GM21447 (cell line): ENCODE results near the gene GALNT12.

Experiments
- ATAC-seq: cut with Tn5 transposase; IDR thresholded peaks from one replicate; pipeline ENCODE4 v1.9.1; 2021; ENCODE audit not compliant: unreplicated experiment

Gene GALNT12, protein sequence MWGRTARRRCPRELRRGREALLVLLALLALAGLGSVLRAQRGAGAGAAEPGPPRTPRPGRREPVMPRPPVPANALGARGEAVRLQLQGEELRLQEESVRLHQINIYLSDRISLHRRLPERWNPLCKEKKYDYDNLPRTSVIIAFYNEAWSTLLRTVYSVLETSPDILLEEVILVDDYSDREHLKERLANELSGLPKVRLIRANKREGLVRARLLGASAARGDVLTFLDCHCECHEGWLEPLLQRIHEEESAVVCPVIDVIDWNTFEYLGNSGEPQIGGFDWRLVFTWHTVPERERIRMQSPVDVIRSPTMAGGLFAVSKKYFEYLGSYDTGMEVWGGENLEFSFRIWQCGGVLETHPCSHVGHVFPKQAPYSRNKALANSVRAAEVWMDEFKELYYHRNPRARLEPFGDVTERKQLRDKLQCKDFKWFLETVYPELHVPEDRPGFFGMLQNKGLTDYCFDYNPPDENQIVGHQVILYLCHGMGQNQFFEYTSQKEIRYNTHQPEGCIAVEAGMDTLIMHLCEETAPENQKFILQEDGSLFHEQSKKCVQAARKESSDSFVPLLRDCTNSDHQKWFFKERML

DNA sequence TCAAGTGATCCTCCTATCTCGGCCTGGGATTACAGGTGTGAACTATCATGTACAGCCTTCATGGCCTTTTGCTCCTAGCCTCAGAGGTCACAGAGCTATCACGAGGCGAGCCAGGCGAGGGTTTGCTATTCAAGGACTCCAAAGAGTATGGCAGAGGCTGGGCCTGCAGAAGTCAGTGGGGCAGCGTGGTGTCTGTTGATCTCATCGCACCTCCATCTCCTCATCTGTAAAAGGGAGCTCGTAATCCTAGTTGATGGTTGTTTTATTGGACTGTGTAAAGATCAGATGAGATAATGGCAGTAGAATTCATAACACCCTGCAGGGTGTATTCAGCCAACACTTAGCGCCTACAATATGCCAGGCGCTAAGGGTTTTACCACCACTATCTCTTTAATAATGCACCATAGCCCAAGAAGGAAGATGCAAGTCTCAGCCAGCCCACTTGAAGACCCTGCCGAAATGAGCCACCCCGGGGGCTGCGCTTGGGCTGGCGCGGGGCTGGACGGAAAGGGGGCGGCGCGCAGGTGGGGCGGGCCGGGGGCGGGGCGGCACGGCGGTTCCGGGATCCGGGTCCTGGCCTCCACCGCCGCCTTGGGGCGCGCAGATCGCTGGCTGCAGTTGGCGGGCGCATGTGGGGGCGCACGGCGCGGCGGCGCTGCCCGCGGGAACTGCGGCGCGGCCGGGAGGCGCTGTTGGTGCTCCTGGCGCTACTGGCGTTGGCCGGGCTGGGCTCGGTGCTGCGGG, at the start of gene GALNT12:
Gene GALNT12, plus strand, starts transcription at position 601 of the 744 bp plus-strand sequence. Its CDS starts 29 bp downstream, at position 630.
- no peak for ATAC-seq

DNA sequence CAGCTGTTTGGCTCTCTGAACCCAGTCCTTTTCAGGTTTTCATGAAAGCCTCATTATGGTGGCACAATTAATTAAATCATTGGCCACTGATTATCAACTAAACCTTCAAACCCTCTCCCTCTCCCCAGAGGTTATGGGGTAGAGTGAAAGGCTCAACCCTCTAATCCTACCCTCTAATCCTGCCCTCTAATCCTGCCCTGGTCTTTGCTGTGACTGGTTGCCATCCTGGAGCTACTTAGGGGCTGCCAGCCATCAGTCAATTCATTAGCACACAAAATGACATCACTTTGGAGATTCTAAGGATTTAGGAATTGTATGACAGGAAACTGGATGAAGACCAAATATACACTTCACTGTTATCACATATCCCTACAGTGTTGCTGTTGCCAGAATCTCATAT, 47.2 kb upstream of the GALNT12 start:
- no peak for ATAC-seq

DNA sequence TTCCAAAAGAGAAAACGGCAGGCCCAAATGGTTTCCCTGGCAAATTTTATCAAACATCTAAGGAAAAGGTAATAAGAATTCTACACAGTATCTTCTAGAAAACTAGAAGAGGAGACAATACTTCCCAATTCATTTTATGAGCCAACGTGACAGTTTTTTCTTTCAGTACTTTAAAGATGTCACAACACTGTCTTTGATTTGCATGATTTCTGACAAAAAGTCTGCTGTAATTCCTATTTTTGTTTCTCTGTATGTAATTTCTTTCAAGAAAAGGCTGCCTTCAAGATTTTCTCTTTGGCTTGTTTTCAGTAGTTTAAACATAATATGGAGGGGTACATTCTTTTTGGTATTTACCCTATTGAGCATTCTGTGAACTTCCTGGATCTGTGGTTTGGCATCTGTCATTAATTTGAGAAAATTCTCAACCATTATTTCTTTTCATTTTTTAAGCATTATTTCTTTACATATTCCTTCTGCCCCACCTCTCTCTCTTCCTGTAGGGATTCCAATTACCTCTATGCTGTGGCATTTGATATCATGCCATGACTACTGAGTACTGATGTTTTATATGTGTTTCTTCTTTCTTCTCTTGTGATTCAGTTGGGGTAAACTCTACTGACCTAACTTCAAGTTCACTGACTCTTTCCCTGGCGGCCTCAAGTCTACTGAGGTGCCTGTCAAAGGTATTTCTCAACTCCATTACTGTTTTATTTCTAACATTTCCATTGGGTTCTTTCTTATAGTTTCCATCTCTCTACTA, 43.3 kb upstream of the GALNT12 start:
- ATAC-seq, result no peak

DNA sequence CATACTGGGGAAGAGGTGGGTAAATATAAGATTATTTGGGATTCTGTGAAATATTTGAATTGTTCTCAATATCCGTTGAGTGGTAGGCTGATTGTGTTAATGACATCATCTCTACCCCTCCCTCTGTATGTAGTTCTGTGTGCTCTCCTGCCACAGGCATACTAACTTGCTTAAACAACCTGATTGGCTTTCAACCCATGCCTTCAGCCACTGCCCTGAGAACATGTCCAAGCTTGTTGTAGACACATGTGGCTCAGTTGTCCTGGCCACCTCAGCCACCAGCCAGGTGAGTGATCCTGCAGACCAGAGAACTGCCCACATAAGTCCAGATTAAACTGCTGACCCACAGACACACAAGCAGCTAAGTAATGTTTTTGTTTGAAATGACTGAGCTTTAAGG, 42.2 kb upstream of the GALNT12 start:
- ATAC-seq, result no peak

DNA sequence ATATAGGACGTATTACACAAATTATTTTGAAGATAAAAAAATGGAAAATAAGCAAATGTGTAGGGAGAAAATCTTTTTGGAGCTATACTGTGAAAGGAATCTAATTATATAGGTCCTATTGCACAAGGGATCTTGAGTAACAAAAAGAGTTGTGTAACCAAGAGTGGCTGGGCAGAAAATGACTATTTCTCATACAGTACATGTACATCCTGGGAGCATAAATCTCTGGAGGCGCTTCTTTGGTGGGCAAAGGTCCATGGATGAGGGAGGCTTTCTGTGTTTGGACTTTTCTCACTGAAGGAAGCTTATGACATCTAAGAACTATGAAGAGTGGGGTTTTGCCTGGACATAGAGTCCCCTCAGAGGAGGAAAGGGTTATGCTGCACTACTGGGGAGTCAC, 40.9 kb upstream of the GALNT12 start:
- no peak for ATAC-seq

DNA sequence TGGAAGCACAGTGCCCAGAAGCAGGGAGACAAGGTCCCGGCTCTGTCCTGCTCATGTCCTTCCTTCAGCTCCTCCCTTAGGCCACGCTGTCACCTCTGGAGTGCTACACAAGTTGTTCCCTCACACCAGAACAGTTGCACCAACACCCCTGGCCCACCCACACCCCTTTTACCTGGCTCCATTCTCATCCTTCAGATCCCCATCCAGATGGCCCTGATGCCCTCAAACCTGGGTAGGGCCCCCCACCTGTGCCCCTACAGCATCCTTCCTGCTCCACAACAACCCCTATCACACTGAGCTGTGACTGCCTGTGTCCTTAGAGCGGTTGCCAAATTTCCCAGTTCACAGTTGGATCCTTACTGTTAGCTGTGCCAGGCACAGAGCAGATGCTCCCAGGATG, 40.3 kb upstream of the GALNT12 start:
- no peak for ATAC-seq

DNA sequence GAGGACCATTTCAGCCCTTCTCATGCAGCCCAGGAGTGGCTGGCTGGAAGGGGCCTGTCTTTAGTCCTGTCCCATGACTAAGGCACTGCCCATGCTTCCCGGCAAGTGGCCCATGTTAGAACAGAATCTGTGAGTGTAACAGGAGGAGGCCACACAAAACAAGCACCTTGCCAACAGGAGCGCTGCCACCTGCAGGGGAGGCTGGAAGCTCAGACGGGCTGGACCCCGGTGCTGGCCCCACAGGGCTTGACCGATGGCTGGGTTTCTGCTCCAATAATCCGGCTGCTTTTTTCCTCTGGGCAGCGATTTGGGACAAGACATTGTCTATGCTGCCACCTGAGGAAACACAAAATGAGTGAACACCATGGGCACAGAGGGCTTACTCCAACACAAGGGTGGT, 39.6 kb upstream of the GALNT12 start:
- ATAC-seq, result no peak

DNA sequence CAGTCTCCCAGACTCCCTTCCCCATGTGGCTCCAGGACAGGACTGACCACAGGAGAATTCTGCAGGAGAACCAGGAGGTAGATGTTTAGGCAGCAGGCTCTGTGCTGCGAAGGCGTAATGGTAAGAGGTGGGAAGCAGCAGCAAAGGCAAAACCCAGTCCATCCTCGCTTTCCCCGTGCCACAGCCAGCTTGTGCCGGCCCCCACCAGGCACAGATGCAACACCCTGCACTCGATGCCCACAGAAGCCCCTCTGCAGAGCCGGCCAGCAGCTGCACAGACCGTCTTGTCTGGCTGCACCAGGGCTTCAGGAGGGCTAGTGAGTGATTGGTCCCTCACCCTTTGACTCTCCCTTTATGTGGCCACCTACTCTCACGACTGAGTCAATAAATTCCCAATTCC, 39.1 kb upstream of the GALNT12 start:
- ATAC-seq, result no peak

DNA sequence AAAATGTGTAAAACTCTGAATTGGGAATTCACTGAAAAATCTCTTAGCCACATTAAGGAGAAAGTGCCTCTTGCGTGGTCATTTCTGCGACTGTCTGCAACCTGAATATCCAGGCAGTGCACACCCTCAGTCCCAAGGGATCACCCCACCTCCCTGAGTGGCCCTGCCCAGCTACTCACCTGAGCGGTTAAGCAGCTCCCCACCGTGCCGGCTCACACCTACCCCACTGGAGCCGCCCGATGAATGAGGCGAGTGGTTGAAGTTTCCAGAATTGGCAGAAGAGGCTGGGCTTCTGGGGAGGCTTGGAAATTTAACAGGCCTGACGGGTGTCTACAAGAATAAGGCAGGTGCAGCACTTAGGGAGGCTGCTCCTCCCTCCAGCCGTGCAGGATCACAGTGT, 36.8 kb upstream of the GALNT12 start:
- ATAC-seq, result no peak

DNA sequence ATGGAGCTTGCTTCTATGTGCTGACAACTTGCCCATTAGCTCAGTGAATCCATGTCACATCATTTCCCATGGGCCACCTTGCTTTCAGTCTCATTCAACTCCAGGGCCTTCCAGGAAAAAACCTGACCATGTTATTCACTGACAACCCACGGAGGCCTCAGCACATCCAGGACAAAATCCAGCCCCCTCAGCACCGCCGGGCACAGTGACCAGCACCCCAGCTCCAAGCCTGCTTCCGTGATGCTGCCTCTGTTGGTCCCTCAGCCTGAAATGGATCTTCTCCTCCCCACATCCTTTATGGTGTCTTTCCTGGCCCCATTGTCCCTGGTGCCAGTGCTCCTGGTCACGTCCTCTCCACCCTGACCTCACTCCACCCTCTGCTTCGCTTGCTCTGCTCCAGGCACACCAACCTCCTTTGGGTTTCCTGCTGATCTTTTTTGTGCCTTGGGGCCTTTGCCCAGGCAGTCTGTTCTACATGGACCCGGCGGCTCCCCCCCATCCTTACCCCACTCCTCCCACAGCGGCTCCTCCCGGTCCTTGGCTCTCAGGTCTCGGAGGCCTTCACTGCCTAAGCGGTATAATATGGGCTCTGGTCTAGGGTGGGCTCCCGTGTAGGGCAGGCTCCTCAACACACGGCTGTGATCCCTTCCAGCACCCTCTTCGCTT, 36.1 kb upstream of the GALNT12 start:
- ATAC-seq, result no peak

DNA sequence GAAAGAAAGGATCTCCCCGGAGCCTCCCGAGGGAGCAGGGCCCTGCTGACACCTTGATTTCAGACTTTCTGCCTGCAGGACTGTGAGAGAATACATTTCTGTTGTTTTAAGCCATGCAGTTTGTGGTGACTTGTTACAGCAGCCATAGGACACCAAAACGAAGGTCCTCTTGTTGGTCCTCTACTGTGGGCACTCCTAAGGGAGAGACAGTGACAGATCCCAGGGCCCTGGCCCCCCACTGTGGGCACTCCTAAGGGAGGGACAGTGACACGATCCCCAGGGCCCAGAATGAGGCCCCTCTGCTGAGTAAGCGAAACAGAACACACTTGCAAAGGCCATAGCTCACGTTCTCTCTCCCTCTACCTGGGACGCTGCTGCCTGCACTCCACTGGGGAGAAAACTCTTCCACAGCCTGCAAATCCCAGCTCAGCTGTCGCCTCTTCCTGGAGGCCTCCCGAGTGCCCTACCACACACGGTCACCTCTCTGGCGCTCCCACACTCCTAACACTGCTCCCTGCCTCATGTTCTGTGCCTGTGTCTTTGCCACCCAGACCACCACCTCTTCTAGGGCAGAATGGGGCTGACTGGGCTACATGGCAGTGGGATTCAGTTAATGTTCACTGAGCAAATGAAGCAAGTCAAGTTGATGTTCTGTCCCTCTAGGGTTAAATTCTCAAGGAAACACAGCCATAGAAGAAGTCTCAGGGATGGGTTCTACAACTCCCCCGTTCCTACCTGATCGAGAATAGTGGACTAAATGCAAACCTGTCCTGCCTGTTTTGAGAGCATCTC, 34.9 kb upstream of the GALNT12 start:
- no peak for ATAC-seq

DNA sequence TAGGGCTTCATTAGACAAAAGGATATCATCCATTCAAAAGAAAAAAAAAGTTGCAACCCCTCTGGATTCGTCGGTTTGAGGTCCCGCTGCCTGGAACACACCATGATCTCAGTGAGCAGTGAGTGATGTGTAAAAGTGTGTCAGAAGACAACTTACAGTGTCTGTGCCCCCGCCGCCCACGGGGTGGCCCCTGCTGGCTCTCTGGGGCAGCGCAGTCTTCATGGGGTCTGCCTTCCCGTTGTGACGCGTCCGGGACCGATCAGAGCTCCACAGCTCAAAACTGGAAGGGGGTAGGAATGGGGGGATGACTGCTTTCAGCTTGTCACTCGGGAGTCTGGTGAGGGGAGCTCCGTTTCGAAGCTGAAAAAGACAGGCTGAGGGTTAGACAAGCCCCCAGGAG, 33.7 kb upstream of the GALNT12 start:
- ATAC-seq, result no peak

DNA sequence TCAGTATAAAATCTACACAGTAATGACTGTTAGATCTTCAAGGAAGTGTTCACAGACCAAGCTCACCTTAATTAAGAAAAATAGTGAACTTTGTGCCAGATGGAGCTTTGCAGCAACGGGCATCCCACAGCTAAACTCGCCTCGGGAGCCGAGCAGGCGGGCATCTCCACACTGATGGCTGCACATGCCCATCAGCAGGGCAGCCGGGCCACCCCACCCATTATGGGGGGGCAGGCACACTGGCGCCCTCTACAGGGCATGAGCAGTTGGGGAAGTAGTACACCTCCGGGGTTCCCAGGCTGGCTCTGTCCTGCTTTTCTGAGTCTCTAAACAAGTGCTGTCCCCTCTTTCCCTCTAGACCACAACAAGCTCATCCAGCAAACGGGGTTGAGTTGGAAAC, 32.7 kb upstream of the GALNT12 start:
- no peak for ATAC-seq

DNA sequence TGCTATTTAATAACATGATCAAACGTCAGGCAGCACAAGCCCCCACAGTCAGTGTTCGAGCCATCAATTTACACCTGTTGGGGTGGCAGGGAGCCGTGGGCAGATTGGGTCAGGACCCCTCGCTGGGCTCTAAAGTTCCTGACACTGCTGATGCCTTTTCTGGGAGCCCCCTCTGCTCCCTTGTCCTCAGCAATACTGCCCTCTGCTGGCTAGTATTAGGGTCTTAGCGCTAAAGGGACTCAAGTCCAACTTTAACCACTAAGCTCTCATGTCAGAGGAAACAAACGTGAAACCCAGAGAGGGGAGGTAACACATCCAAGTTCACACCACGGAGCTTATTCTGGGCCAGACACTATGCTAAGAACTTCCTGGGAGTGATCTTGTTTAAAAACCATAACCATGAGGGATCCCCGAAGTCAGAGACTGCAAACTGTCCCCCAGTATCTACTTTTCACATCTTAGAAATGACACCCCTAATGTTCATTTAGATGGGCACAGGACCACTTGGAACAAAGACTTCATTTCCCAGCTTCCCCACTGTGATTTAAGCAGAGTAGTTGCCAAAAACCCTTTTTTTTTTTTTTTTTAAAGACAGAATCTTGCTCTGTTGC, 31.5 kb upstream of the GALNT12 start:
- no peak for ATAC-seq

DNA sequence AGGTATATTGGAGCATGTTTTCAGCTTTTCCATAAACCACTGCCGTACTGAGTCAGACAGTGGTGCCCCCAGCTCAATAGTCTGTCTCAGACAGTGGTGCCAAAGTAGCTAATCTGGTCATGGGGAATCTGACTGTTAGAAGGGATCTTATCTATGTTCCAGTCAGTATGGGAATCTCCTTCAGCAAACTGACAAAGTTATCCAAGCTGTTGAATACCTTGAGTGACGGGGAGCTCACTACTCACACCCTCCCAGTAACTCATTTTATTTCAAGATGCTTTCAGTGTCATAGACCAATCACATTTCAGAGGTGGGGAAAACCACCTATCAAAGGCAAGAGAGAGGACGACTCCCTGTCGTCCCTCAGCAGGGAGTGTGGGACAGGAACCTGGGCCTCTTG, 29.9 kb upstream of the GALNT12 start:
- no peak for ATAC-seq

DNA sequence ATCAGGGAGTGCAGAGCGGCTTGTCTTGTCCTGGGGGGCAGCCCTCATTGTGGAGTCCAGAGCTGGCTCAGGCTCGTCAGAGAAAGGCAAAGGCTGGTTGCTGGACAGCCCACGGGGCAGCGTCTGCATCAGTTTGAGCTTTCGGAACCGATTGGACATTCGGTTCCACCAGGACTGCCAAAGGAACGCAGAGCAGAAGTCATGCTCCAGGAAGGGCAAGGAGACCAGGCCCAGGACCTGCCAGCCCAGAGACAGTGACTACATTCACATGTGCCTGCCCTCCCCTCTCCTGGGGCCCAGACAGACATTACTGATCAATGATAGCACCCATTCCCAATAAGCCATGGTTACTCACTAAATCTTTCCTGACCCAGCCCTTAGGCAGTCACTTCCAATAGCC, 29.2 kb upstream of the GALNT12 start:
- ATAC-seq, result no peak

DNA sequence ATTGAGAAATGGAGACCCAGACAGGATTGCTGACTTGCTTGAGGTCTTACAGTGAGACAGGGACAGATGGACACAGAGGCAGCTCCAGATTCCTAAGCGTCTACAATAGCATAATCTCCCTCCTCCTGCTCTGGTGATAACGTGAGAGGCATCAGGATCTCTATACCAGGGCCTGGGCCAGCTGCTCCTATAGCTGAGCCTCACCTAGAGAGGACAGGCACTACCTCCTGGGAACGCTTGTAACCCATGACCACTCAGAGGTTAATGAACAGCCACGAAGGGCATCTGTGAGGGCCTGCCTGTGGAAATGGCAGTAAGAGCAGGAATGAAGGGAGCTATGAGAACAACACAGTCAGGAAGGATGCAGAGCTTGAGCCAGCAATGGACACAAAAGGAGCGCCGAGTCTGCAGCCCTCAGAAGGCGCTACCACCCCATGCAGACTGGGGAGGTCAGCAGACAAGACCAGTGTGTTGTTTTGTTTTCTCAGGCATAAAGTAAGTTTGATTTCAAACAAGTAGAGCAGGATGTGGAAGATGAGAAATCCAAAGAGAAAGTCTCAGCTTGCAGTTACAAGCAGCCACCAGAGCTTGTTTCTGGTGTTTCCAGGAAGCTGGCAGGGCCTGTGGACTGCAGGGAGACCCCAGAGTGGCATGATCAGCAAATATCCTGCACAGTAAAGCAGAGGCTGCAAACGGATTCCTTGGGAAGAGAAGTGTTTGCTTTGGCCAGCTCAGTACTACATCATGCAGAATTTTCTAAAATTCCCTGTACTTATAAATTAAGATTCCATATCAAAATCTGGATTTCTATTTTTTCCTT, 28.5 kb upstream of the GALNT12 start:
- ATAC-seq, result no peak

DNA sequence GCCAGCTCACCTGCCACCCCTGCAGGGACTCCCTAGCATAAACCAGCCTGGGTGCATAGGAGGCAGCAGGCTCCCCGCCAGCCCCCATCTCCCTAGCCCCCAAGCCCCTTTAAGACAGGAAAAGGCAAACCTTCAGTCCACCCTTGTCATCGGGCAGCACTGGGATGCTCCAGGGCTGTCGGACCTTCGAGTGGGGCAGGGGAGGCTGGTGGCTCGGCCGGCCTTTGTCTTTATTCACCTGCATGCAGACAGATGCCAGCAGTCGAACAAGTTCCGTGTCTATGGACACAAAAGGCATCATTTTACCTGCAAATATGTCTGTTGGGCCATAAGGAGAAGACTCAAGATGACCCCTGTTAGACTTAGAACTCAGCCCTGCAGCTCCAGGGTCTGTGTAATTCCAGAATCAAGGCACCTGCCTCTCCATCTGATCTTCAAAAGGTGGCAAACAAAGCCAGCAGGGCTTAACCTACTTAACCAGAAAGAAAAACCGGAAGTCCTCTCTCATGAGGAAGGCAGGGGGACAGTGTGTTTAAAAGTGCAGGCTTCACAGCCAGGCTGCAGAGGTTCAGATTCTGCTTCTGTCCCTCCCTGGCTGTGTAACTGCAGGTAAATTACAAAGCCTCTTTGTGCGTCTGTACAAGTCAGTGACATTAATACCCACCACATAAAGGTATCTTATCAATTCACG, 27.3 kb upstream of the GALNT12 start:
- ATAC-seq, result no peak
